Muscle of arm (tissue), 12 donors: Measurements from ENCODE around the gene VTCN1. TPM values are rescaled to one million over a fixed set of nuclear protein-coding genes. Genes with fewer than 3 reads are reported as not detected.
A peak's percentile ranks its signal among the peaks of the same experiment; 100 is the strongest.
"Not testable (repeated sequence)": the region's sequence is repeated elsewhere in the genome, so short reads cannot be mapped to it uniquely, and the experiment has no call there.

Experiments
- DNase-seq: peaks from one replicate; pipeline ENCODE4 v3.0.0-alpha.2; 2013
- polyA plus RNA-seq, 12 donors: library from polyadenylated mRNA; unstranded; fragments of 120-200 nt; gene quantifications; one replicate each; pipeline ENCODE4 v1.2.1, GENCODE V29; 2013; ENCODE audit not compliant: insufficient read length in 12 of 12

VTCN1 gene
- polyA plus RNA-seq, 12 donors: 0.11 to 1.9 (median 0.23) TPM; not detected in 3

- no peak for DNase-seq
These were observed 43.3 kb downstream of the VTCN1 start for GRCh38 chr1:117167402-117167801.

GRCh38 chr1:117166076-117166475 is 44.7 kb downstream of the VTCN1 start:
- DNase-seq: no peak

- no peak for DNase-seq
These were observed 46.5 kb downstream of the VTCN1 start for GRCh38 chr1:117164209-117164608.

- DNase-seq: no peak
These were observed 47.9 kb downstream of the VTCN1 start for GRCh38 chr1:117162816-117163215.

DNA sequence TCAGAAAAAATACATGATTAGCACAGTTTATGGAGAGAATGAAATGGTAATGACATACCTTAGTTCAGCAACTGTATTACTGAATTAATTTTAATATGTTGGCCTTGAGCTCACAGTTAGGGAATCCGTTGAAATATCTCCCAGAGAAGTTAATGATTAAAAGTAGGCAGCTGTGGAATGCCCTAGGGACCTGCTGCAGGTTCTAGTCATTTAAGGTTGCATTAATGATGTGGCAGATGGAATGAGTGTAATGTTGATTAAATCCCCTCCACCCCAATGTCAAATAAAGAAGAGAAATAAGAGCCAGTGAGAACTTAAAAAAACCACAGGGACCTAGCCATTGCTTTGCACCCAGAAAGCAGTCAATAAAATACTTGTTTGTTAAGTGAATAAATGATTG is 48.8 kb downstream of the VTCN1 start:
- DNase-seq: no peak

- DNase-seq: not testable (repeated sequence)
These were observed 59.4 kb downstream of the VTCN1 start for GRCh38 chr1:117151305-117151704.

- no peak for DNase-seq
These were observed 60.4 kb downstream of the VTCN1 start for GRCh38 chr1:117150316-117150715.

GRCh38 chr1:117147856-117148588 is 62.7 kb downstream of the VTCN1 start:
- no peak for DNase-seq

DNA sequence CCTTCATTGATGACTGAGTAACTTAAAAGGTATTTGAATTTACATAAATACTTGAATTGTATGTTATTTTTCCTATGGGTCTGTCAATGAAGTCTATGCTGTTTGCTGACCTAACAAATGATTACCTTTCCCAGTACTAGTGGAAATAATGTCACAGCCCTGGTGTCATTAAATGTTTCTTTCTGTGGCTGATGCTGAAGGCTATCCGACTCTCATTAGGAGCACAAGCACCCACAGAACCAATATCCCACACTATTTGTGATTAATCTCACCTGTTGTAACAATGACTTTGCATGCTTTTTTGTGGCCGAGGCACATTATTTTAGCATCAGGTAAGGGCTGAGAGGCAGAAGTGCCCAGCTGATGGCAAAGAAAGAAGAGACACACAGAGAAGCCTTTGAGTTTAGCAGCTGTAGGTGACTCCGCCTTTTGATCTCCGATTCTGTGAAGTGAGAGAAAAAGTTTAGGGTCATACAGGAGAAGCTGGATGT is 63.3 kb downstream of the VTCN1 start:
- no peak for DNase-seq

DNA sequence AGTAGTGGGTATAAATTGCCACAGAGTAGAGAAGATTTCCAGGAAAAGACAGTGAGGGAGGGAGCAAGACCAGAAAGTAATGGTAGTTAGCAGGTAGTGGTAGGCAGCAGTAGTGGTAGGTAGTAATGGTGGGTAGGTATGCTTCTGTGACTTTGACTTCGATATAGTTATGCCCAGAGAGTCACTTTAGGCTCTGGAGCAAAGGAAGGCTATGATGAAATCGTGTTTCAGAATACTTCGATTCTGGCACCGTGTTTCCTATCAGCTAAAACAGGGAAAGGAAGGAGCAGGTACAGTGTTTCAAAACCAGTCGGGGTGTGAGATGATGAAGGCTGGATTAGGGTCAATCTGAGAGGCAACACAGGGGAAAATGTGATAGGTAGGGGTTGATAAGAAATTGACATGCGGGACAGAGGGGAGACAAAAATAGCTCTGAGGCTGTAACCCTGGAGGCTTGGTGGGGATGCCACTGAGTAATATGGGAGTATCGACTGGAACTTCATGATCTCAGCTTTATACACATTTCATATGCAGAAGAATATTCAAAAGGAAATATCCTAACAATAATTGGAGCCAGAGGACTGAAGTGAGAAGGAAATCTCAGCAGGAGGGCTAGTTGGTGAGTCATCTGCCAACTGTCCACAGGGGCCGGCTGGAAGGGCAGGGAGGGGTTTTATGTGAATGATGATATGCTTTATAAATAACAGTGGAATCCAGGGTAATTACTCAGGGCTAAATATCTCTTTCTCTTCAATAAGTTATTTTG is 64.0 kb downstream of the VTCN1 start:
- no peak for DNase-seq

GRCh38 chr1:117146072-117146471 is 64.7 kb downstream of the VTCN1 start:
- no peak for DNase-seq

DNA sequence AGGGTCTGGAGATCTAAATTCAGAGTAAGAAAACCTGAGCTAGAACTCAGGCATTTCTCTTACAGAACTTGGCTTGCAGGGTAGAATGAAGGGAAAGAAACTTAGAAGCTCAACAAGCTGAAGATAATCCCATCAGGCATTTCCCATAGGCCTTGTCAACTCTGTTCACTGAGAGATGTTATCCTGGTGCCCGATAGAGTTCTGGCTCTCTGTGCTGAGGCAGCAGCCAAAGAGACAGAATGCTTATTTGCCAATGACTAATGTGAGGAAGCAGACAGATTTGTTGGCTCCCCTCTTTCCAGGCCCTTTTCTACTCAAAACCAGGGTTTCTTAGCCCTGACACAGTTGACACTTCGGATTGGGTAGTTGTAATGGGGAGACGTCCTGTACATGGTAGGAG is 66.9 kb downstream of the VTCN1 start:
- DNase-seq: no peak

GRCh38 chr1:117143172-117143571 is 67.6 kb downstream of the VTCN1 start:
- no peak for DNase-seq

DNA sequence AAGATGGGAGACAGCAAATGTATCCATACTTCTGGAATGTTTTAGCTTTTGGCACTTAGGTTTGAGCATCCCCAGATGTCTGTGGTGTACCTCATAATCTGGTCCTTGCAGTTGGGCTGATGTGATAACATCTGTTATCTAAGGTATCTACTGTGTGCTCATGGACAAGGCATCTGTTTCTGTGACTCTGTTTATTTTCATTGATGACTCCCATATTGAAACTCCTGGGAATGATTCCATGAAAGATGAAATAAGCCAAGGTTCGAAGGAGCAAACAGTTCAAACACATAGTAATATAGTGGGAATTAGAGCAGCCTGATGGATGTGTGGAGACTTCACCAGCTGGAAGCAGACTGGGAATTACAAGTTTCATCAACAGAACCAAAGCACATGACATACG is 68.5 kb downstream of the VTCN1 start:
- DNase-seq: no peak

GRCh38 chr1:117138561-117138960 is 72.2 kb downstream of the VTCN1 start:
- no peak for DNase-seq

DNA sequence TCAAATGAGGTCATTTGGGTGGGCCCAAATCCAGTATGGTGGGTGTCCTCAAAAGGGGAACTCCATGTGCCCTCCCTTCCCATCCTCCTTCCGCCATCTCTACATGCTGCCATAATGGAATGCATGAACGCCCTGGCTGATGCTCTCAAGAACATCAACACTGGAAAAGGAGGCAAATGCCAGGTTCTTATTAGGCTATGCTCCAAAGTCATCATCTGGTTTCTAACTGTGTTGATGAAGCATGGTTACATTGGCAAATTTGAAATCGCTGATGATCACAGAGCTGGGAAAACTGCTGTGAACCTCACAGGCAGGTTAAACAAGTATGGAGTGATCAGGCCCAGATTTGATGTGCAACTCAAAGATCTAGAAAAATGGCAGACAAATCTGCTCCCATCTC is 72.6 kb downstream of the VTCN1 start:
- no peak for DNase-seq

- no peak for DNase-seq
These were observed 73.4 kb downstream of the VTCN1 start for GRCh38 chr1:117137281-117137855.

DNA sequence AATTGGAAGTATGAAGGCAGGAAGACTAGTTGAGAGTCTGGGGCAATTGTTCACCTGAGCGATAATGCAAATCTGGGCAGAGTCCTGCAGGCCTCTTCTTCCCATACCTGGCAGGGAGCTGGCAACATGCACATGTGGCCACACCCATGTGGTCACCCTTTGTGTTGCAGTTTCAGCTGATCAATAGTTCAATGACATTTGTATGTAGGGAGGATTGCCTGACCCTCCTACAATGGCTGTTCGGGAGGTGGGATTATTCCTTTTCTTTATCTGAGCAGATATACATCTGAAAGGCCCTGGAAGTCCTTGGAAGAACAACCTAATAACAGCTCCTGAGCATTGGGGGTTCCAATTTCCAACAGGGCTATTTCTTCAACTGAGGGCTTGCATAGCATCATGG is 74.0 kb downstream of the VTCN1 start:
- no peak for DNase-seq

DNA sequence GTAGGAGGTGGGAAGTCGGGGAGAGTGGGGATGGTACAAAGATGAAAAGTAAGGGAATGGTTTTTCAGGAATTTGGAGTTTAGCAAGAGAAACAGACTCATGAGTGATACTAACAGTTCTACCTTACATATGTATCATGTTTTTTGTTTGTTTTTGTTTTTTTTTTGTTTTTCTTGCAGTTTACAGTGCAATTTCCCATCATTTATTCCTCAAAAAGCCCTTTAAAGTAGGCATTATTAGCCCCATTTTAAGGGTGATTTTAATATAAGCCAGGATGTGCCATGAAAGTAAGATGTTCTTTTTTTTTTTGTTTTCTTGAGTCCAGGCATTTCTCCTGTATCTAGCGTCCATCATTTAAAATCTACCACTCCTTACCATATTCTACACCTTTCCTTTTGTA is 75.4 kb downstream of the VTCN1 start:
- no peak for DNase-seq

- DNase-seq: no peak
These were observed 80.2 kb downstream of the VTCN1 start for GRCh38 chr1:117130526-117130925.

- peak; percentile 48 for DNase-seq
These were observed 82.2 kb downstream of the VTCN1 start for GRCh38 chr1:117128323-117129079.

GRCh38 chr1:117127795-117128194 is 82.9 kb downstream of the VTCN1 start:
- DNase-seq: no peak
